Activated CD4-positive, CD25-positive, alpha-beta regulatory T cell (primary cell): Measurements from ENCODE around the gene DENND5B.
"Not testable (repeated sequence)": the region's sequence is repeated elsewhere in the genome, so short reads cannot be mapped to it uniquely, and the experiment has no call there.

Experiments
- DNase-seq, 4 experiments: peaks; one replicate each; lab custom pipeline; 2025; lab: John Stamatoyannopoulos, UW

The DENND5B gene

GRCh38 chr12:31377210-31377609 lies 213.7 kb downstream of the DENND5B start:
- DNase-seq: not testable (repeated sequence)

GRCh38 chr12:31375422-31375821 lies 215.5 kb downstream of the DENND5B start:
- not testable (repeated sequence) for DNase-seq

- DNase-seq: no peak
Observed at GRCh38 chr12:31371256-31371620, 219.7 kb downstream of the DENND5B start.

- no peak for DNase-seq
Observed at GRCh38 chr12:31370531-31371255, 220.2 kb downstream of the DENND5B start.

- no peak for DNase-seq
Observed at GRCh38 chr12:31369712-31370521, 221.0 kb downstream of the DENND5B start.

- DNase-seq: no peak
Observed at GRCh38 chr12:31368666-31369361, 222.1 kb downstream of the DENND5B start.

- no peak for DNase-seq
Observed at GRCh38 chr12:31366104-31366621, 224.8 kb downstream of the DENND5B start.

- DNase-seq: no peak
Observed at GRCh38 chr12:31363831-31364230, 227.1 kb downstream of the DENND5B start.

GRCh38 chr12:31363416-31363809 lies 227.5 kb downstream of the DENND5B start:
- no peak for DNase-seq

- no peak for DNase-seq
Observed at GRCh38 chr12:31362759-31363415, 228.0 kb downstream of the DENND5B start.

- DNase-seq: no peak
Observed at GRCh38 chr12:31362115-31362758, 228.7 kb downstream of the DENND5B start.

GRCh38 chr12:31361730-31362114 lies 229.2 kb downstream of the DENND5B start:
- no peak for DNase-seq

GRCh38 chr12:31355747-31356107 lies 235.2 kb downstream of the DENND5B start:
- DNase-seq: no peak

GRCh38 chr12:31353750-31354708 lies 236.9 kb downstream of the DENND5B start:
- DNase-seq: no peak

- no peak for DNase-seq
Observed at GRCh38 chr12:31346267-31346666, 244.7 kb downstream of the DENND5B start.

GRCh38 chr12:31343139-31343538 lies 247.8 kb downstream of the DENND5B start:
- DNase-seq: no peak

GRCh38 chr12:31342286-31342685 lies 248.7 kb downstream of the DENND5B start:
- DNase-seq: no peak

GRCh38 chr12:31339831-31340622 lies 250.9 kb downstream of the DENND5B start:
- DNase-seq: no peak

- DNase-seq: no peak
Observed at GRCh38 chr12:31337952-31338351, 253.0 kb downstream of the DENND5B start.
